ENCODE results near the gene OTP. TPM values are rescaled to one million over a fixed set of nuclear protein-coding genes. Genes with fewer than 3 reads are reported as not detected.
"Not testable (repeated sequence)": the region's sequence is repeated elsewhere in the genome, so short reads cannot be mapped to it uniquely, and the experiment has no call there.

The OTP gene
- total and polyA plus RNA-seq, 10 of the 15 experiments (the other 5 are each of a cell fraction or from before 2014, with no cell fraction given): 0.31 to 8.8 (median 2.4) TPM

GRCh38 chr5:77582143-77582542 is 56.4 kb downstream of the OTP start:
- ATAC-seq; POLR2A ChIA-PET; H3K27me3 ChIP-seq (replicated peaks in 1 of 2; ENCODE audit: control insufficient read depth in 2 of 2, insufficient read depth in 2 of 2, low read length in 1 of 2); DNase-seq (ENCODE audit: low read depth, low spot score); H2AFZ ChIP-seq (ENCODE audit: control insufficient read depth, low read depth, low read length); H3K4me1 ChIP-seq (ENCODE audit: control insufficient read depth, insufficient read depth, low read length); H3K9ac ChIP-seq (ENCODE audit: control insufficient read depth, insufficient read depth, low read length); H3K4me2 ChIP-seq (ENCODE audit: control insufficient read depth, insufficient read depth); H3K36me3 ChIP-seq (ENCODE audit: control insufficient read depth in 2 of 2, insufficient read depth in 2 of 2, low read length in 1 of 2); H3K79me2 ChIP-seq (ENCODE audit: control insufficient read depth, insufficient read depth, low read length); H3K27ac ChIP-seq (ENCODE audit: control insufficient read depth, insufficient read depth); RAD21 ChIA-PET (ENCODE audit: unreplicated experiment); H3K4me3 ChIP-seq; in situ Hi-C loops (cut with MboI); SMC1A ChIA-PET (ENCODE audit: uncharacterized antibody, unreplicated experiment); H3K9me3 ChIP-seq (replicated peaks; ENCODE audit: control insufficient read depth, insufficient read depth, low read length); BruUV-seq (replicated peaks); intact Hi-C loops (cut with micrococcal nuclease; ENCODE audit: unreplicated experiment); CTCF ChIA-PET; H4K20me1 ChIP-seq (ENCODE audit: control insufficient read depth, insufficient read depth); FAIRE-seq: not testable (repeated sequence)
- 61% methylated on average over 7 of the region's 7 CpGs for WGBS (ENCODE audit: insufficient coverage, insufficient replicate concordance, low lambda C conversion rate, missing lambda C conversion rate)

Other genes with a start within 250 kb of the OTP start
- 86.0 and 94.8 TPM in 2 replicates for gene WDR41, start 146.4 kb downstream of the OTP start, total RNA-seq (2014; rRNA removed)
- gene WDR41, start 146.4 kb downstream of the OTP start, total RNA-seq (2014; rRNA removed; fragmentation: Illumina TruSeq; extraction: Trizol): 70.3 and 71.1 TPM in 2 replicates
- gene WDR41, start 146.4 kb downstream of the OTP start, total RNA-seq (2021): 67.5 and 74.0 TPM in 2 replicates
- gene WDR41, start 146.4 kb downstream of the OTP start, polyA plus RNA-seq (2011; rRNA removed): 124 and 175 TPM in 2 replicates
- 82.9 and 103 TPM in 2 replicates for gene WDR41, start 146.4 kb downstream of the OTP start, polyA plus RNA-seq (2014; fragmentation: Illumina TruSeq; extraction: Trizol)
- 10 to 100 TPM; 60.0 to 86.4 TPM for gene WDR41, start 146.4 kb downstream of the OTP start, polyA plus RNA-seq (2014; fragmentation: Nextera tagmentation; extraction: Ambion mirVana)
- gene WDR41, start 146.4 kb downstream of the OTP start, polyA plus RNA-seq (2014; rRNA removed): 61.2 and 78.2 TPM in 2 replicates
- gene WDR41, start 146.4 kb downstream of the OTP start, polyA plus RNA-seq (2016; fragmentation: Nextera tagmentation; extraction: Ambion mirVana): 10 to 100 TPM; 89.4 to 97.6 TPM
- gene TBCA, start 137.6 kb upstream of the OTP start, total RNA-seq (2014; rRNA removed): 86.3 and 124 TPM in 2 replicates
- gene TBCA, start 137.6 kb upstream of the OTP start, total RNA-seq (2014; rRNA removed; fragmentation: Illumina TruSeq; extraction: Trizol): 276 and 287 TPM in 2 replicates
- 185 and 205 TPM in 2 replicates for gene TBCA, start 137.6 kb upstream of the OTP start, total RNA-seq (2021)
- gene TBCA, start 137.6 kb upstream of the OTP start, polyA plus RNA-seq (2011; rRNA removed): 227 and 441 TPM in 2 replicates
- 286 and 340 TPM in 2 replicates for gene TBCA, start 137.6 kb upstream of the OTP start, polyA plus RNA-seq (2014; fragmentation: Illumina TruSeq; extraction: Trizol)
- gene TBCA, start 137.6 kb upstream of the OTP start, polyA plus RNA-seq (2014; fragmentation: Nextera tagmentation; extraction: Ambion mirVana): 100 to 1,000 TPM; 567 to 647 TPM
- gene TBCA, start 137.6 kb upstream of the OTP start, polyA plus RNA-seq (2014; rRNA removed): 311 and 354 TPM in 2 replicates
- 100 to 1,000 TPM; 301 TPM for gene TBCA, start 137.6 kb upstream of the OTP start, polyA plus RNA-seq (2016; fragmentation: Nextera tagmentation; extraction: Ambion mirVana)